B cell (primary cell): Measurements from ENCODE around the gene TAF1D.

Experiments
- CTCF ChIP-seq: fragments of 200-600 bp; IDR thresholded peaks from one replicate; pipeline ENCODE4 v1.8.0; 2022; ENCODE audit warnings: antibody characterized with exemption, mild to moderate bottlenecking
- EZH2 ChIP-seq: IDR thresholded peaks from 2 replicates; pipeline ENCODE4 v1.6.1; 2012; ENCODE audit warnings: borderline replicate concordance, low read depth, mild to moderate bottlenecking, moderate library complexity, low read length; ENCODE audit not compliant: insufficient read depth, poor library complexity, severe bottlenecking

GRCh38 chr11:93747122-93747521, 5.8 kb upstream of the TAF1D start:
- no peak for TF ChIP-seq CTCF
- TF ChIP-seq EZH2: no peak
